ENCODE measurements around the gene AP2S1.
A peak's percentile ranks its signal among the peaks of the same experiment; 100 is the strongest.
"Not testable (repeated sequence)": the region's sequence is repeated elsewhere in the genome, so short reads cannot be mapped to it uniquely, and the experiment has no call there.

The AP2S1 gene

DNA sequence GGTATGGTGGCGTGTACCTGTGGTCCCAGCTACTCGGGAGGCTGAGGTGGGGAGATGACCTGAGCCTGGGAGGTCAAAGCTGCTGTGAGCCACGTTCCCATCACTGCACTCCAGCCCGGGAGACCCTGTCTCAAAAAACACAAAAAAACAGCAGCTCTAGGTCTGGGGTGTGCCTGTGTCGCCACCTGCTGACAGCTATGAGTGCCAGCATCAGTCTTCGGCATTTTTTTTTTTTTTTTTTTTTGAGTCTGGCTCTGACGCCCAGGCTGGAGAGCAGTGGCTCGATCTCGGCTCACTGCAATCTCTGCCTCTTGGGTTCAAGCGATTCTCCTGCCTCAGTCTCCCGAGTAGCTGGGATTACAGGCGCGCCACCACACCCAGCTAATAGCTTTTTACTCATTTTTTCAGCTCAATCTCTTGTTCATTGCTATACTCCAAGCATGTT, 10.1 kb downstream of the AP2S1 start:
- DNase-seq (ENCODE audit: low spot score): peak; percentile 82

DNA sequence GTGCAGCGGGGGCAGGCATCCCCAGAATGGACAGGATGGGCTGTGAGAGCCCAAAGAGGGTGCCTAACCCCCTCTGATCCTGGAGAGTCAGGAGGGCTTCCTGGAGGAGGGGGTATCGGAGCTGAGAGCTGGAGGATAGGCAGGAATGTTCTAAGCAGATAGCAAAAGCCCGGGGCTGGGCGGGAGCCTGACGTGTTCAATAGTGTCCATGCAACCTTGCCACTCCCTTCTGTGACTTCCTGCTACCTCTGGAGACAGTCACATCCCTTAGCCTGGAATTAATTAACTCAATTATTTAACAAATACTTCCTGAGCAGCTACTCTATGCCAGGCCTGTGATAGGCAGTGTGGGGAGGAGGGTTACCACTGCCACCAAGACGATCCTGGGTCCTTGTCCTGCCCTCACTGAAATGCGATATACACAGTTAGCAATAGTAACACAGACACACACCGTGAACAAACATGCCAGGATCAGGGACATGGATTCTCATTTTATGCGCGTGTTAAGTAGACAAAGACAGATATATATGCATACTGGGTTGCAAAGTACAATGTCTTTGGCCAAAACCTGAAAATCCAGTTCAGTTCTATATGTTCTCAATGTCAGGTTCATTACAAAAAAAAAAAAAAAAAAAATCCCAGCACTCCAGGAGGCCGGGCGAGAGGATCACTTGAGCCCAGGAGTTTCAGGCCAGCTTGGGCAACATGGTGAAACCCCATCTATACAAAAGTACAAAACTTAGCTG, 10.7 kb downstream of the AP2S1 start:
- DNase-seq (ENCODE audit: low spot score): no peak

DNA sequence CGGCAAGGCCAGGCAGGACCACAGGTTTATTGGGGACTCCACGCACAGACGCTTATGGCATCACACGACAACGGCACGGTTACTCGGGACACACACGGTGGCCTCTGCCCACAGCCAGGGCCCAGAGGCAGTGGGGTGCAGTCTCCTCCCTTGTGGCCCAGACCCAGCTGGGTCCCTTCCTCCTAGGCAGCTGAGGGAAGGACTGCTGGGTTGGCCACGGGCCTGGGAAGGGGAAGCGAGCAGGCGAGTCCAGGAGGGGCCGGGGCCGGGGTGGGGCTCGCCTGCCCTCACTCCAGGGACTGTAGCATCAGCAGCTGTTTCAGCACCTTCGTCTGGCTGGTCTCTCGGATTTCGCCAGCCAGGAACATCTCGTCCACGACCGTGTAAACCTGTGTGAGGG, 12.5 kb downstream of the AP2S1 start:
- no peak for DNase-seq (ENCODE audit: low spot score)

DNA sequence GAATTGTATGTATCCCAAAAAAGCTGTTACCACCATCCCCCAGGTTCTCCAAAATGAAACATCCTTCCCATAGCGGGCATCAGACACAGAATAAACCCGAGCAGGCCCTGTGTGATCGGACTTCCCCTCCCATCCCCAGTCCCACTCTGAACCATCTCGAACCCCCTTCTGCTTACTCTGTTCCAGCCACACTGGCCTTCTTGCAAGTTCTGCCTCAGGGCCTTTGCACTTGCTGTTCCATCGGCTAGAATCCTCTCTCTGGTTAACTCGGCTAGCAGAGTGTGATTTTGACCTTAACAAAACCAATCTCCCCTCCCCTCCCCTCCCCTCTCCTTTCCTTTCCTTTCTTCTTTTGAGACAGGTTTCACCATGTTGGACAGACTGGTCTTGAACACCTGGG, 15.7 kb downstream of the AP2S1 start:
- DNase-seq (ENCODE audit: low spot score): no peak

DNA sequence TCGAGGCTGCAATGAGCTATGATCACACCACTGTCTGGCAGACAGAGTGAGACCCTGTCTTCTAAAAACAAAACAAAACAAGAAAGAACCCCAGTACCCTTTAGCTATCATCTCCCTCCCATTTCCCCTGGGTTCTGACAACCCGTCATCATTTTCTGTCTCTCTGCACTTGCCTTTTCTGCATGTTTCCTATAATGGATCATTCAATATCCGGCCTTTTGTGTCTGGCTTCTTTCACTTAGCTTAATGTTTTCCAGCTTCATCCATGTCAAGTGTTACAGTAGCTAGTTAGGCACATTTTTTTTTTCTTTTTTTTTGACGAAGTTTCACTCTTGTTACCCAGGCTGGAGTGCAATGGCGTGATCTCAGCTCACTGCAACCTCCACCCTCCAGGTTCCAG, 16.5 kb downstream of the AP2S1 start:
- DNase-seq (ENCODE audit: low spot score): no peak

DNA sequence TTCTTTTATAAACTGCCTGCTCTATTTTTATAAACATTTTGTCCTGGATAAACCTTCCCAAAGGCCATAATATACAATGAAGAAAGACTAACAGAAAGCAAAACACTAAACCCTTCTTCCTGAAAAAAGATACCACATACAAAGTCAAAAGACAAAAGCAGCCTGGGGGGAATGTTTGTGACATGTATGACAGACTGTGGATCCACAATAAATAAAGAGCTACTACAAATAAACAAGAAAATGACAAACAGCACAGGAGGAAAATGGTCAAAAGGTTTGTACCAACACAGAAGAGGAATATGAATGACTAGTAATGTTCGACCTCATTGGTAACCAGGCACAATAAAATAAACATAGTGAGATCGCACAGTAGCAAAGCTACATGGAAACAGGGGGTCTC, 19.8 kb downstream of the AP2S1 start:
- DNase-seq (ENCODE audit: low spot score): no peak

DNA sequence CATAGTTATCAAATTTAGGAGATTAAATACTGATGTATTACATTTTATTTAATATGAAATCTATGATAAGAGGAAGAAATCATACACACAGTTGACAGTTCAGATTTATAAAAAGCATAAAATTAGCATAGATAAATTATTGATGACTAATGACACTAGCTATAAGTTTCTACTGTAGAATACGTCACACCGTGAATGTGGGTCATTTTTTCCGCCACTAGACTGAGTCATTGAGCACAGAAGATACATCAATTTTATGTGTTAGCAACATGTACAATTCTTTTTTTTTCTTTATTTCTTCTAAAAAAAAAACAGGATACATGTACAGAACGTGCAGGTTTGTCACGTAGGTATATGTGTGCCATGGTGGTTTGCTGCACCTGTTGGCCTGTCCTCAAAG, 22.2 kb downstream of the AP2S1 start:
- no peak for DNase-seq (ENCODE audit: low spot score)

DNA sequence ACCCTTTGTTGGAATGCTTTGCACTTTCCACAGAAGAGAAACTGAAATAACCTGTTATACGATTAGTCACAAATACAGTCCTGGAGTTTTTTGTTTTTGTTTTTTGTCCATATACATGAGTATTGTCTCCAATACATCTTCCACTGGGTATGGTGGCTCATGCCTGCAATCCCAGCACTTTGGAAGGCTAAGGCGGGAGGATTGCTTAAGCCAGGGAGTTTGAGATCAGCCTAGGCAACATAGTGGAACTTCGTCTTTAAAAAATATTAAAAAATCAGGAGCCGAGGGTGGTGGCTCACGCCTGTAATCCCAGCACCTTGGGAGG, 25.0 kb downstream of the AP2S1 start:
- no peak for DNase-seq (ENCODE audit: low spot score)

DNA sequence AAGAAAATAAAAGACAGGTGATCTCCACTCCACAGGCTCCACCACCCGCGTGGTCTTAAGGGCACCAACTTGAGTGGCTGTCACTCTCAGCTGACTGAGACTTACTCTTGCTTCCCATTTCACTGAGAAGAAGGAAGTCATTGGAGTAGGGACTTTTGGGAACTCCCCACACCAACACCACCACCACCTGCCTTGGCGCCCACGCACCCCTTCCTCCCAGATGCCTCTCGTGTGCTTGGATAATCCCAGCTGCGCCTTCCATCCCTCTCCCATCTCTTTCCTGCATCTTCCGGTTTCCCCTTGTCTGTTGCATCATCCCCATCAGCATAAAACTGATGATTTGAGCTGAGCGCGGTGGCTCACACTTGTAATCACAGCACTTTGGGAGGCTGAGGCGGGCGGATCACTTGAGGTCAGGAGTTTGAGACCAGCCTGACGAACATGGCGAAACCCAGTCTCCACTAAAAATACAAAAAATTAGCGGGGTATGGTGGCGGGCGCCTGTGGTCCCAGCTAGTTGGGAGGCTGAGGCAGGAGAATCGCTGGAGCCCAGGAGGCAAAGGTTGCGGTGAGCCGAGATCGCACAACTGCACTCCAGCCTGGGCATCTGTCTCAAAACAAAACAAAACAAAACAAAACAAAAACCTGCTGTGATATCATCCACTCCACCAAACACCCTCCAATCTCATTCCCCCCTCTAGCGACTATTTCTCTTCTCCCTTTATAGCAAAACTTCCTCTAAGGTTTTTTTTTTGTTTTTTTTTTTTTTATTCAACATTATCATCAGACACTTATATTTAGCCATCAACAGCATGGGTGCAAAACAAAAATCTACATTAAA, 25.5 kb downstream of the AP2S1 start:
- peak; percentile 39 for DNase-seq (ENCODE audit: low spot score)

DNA sequence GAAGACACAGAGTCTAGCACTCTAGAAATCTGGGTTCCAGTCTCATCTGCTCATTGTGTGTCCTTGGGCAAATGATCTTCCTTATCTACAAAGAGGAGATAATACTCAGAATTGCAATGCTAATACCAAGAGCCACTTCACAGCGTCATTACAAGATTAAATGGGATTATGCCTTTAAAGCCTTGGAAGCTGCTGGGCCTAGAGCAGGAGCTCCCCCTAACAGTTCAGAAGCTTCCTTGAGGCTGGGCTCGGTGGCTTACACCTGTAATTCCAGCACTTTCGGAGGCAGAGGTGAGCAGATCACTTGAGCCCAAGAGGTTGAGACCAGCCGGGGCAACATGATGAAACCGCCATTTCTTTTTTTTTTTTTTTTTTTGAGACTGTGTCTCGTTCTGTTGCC, 27.6 kb downstream of the AP2S1 start:
- no peak for DNase-seq (ENCODE audit: low spot score)

DNA sequence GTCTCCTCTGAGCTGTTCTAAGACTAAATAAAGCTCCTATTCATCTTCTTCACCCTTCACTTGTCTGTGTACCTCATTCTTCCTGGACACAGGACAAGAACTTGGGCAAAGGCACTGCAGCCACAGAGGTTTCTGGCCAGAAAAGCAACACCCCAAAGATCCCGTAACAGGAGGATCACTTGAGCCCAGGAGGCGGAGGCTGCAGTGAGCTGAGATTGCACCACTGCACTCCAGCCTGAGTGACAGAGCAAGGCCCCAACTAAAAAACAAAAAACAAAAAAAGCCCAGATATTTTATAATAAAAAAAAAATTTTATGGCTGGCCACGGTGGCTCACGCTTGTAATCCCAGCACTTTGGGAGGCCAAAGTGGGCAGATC, 28.2 kb downstream of the AP2S1 start:
- DNase-seq (ENCODE audit: low spot score): not testable (repeated sequence)

DNA sequence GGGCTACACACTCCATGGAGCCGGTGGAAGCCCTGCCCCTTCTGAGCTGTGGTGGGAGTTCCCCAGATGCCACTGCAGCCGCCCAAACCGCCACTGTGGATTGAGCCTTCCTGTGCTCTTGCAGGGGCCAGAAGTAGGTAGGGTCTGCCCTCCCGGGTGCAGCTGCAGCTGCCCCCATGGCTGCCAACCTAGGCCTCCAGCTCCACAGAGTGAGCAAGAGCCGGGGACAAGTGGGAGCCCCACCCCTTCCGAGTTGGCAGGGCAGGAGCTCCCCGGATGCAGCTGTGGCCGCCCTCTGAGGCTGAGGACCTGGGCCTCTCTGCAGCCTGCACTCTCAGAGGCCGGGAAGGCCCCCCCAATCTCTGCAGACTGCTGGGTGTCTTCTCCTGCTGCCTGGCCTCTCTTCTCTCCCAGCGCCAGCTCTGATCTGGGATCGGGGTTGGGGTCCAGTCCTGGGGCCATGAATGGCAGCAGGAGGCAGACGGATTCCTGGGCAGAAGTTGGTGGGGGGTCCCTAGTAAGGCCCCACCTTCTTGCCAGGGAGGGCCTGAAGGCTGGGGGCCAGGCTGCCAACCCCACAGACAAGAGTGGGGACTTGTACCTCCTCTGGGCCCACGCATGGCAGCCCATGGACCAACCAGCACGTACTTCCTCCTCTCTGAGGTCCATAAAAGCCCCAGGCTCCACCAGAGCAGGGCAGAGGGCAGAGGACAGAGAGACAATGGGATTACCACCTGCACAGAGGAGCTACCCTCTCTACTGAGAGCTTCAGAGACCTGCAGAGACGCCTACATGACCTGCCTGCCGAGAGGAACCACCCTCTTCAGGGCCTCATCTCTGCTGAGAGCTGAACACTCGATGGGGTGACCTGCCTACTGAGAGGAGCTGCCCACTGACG, 28.9 kb downstream of the AP2S1 start:
- DNase-seq (ENCODE audit: low spot score): peak; percentile 73

DNA sequence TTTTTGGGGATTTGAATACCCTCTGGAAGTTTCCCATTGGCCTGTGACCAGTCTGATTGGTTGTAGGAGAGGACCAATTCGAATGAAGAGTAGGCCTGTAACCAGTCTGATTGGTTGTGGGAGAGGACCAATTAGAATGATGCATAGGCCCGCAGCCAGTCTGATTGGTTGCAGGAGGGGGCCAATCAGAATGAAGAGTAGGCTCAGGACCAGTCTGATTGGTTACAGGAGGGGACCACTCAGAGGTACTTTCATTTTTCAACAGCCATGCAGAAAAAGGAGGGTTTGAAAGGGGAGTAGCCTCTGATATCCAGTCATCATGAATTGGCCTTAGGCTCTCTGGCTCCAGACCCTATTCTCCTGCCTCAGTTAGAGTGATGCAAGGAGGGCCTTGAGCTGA, 31.8 kb downstream of the AP2S1 start:
- peak; percentile 85 for DNase-seq (ENCODE audit: low spot score)

DNA sequence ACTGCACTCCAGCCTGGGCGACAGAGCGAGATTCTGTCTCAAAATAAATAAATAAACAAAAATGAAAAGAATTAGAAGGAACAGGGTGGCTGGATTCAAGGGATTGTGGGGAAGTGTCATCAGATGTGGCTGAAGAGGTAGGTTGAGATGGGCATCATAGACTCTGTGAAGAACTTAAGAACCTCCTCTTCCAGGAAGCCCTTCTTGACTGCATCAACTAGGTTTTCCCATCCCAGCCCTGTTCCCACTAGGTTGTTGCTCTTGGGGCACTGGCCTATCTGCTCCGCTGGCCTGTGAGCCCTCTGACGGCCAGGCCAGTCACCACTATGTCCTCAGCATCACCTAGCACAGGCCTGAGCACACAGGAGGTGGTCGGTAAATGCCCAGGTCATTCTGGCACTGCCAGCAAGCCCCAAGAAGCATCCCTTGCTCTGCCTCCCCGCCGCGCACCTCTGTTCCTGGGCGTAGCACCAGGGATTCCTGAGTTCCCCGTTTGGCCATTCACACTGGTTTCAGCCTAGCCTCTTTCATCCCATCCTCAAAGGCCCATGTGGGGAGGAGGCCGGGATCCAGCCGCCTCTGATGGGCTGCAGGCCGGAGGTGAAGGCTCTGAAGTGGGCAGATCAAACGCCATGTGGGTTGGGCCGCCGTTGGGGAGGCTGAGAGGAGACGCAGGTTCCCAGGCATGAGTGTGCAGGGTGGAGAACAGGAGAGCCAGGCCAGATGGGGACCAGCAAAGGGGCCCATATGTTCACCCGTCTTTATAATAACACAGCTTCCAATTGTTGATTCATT, 34.6 kb downstream of the AP2S1 start:
- DNase-seq (ENCODE audit: low spot score): no peak

DNA sequence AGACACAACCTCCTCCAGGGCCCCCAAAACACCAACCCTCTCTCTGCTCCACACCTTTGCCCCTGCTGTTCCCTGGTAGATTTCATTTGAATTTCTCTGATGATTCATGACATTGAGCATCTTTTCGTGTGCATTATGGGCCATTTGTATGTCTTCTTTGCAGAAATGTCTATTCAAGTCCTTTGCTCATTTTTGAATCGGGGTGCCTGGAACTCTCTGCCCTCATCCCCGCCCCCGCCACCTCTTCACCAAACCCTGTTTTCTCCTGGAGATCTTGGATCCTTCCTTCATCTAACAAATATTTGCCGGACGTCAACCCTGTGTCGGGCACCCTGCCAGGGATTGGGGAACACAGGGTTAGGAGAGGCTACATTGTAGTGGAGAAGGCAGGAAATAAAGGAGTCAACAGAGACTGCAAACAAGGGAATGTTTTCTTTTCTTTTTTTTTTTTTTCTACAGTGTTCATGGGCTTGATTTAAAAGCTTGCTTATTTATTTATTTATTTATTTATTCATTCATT, 36.7 kb downstream of the AP2S1 start:
- DNase-seq (ENCODE audit: low spot score): no peak

DNA sequence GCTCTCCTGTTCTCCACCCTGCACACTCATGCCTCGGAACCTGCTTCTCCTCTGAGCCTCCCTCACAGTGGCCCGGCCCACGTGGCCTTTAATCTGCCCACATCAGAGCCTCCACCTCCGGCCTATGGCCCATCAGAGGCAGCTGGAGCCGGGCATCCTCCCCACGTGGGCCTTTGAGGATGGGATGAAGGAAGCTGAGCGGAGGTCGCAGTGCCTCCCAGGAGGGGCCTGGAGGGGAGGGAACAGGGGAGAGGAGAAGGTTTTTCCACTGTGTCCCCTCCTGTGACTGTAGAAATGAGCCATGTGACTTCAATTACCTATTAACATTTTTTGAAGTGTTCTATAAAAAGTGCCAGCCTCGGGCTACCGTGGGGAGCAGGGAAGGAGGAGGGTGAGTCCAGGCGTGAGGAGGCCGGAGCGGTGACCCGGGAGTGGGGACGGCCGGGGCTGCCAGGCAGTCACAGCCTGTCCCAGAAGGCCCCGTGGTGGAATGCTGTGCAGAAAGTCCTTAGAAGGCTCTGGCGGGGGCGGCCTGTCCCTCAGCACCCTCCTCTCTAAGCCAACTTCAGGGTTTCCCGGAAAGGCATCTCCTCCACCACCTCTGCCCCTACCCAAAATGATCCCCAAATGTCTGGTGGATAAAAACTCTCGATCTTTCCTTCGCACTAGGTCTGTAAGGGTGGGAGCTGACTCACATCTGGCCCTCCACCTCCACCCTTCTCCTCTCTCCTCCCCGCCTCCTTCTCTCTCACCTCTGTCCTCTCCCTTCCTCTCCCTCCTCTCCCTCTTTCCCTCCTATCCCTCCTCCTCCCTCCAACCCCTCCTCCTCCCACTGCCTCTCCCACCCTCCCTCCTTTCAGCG, 37.4 kb downstream of the AP2S1 start:
- DNase-seq (ENCODE audit: low spot score): no peak

DNA sequence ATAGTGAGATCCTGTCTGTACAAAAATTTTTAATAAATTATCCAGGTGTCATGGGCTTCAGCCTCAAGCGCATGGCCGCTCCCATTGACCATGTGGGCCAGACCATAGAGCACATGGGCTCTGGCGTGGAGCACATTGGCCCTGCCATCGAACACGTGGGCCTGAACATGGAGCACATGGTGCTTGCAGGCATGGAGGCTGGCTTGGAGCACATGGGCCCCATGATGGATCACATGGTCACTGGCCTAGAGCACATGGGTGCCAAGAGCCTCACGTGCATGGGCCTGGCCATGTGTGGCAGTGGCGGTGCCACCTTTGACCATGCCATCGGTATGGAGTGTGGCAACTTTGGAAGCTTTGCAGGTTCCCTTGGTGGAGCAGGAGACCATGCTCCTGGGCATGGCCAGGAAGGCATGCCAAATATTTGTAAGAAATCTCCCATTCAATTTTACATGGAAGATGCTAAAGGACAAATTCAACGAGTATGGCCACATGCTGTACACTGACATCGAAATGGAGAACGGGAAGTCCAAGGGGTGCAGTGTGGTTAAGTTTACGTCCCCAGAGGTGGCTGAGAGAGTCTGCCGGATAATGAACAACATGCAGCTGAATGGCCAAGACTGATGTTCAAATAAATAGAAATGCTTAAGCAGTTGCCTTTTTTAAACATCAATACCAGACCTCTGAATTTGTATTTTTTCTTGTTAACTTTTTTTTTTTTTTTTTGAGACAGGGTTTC, 40.9 kb downstream of the AP2S1 start:
- DNase-seq (ENCODE audit: low spot score): no peak

DNA sequence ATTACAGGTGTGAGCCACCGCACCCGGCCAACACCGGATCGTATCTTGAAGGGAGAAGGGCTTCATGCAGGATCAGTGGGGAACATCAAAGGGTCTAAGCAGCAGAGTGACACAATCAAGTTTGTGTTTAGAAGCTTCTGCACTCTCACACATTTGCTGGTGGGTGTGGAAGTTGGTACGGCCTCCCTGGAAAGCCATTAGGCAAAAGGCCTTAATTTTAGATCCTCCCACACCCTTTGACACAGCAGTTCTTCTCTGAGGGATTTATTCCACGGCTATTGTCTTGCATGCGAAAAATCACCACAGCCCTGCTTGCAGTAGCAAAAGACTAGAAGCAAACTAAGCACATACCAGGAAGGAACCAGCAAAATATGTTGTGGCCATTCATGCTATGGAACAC, 44.0 kb downstream of the AP2S1 start:
- no peak for DNase-seq (ENCODE audit: low spot score)

DNA sequence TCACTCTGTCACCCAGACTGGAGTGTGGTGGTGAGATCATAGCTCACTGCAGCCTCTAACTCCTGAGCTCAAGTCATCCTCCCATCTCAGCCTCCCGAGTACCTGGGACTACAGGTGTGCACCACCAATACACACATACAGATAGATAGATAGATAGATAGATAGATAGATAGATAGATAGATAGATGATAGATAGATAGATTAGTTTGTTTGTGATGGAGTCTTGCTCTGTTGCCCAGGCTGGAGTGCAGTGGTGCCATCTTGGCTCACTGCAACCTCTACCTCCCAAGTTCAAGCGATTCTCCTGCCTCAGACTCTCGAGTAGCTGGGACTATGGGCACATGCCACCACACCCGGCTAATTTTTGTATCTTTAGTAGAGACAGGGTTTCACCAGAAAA, 46.2 kb downstream of the AP2S1 start:
- not testable (repeated sequence) for DNase-seq (ENCODE audit: low spot score)

DNA sequence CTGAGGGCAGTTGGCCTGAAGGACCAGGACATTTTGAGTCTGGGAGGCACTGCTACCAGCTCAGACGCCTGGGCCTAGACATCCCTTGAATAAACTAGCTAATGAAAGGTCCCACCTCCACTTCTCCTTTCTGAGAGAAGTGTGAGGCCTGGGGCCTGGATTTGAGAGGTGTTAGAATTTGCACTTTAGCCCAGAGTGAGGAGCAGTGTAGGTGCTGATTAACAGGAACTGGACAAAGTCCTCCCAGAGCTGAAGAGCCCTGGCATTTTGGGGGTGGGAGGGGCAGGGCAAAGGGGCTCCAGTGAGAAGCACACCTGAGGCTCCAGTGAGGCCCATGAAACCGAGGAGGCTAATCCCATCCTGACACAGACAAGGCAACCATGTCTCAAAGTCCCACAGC, 47.1 kb downstream of the AP2S1 start:
- no peak for DNase-seq (ENCODE audit: low spot score)
